Endothelial cell (in vitro differentiated cells): Measurements from ENCODE around the gene RER1. TPM values are rescaled to one million over a fixed set of nuclear protein-coding genes. Genes with fewer than 3 reads are reported as not detected.
A peak's percentile ranks its signal among the peaks of the same experiment; 100 is the strongest.

Source experiments
- DNase-seq: peaks from one replicate; pipeline ENCODE4 v3.0.0; 2021; ENCODE audit warnings: low spot score
- H3K27ac Mint-ChIP-seq: one replicate; pipeline ENCODE4 v1.8.0; 2021; ENCODE audit warnings: mixed read lengths, inconsistent platforms; ENCODE audit not compliant: unreplicated experiment
- H3K27me3 Mint-ChIP-seq: one replicate; pipeline ENCODE4 v1.8.0; 2021; ENCODE audit warnings: mild to moderate bottlenecking, moderate library complexity, mixed read lengths, inconsistent platforms; ENCODE audit not compliant: unreplicated experiment
- H3K36me3 Mint-ChIP-seq: one replicate; pipeline ENCODE4 v1.8.0; 2021; ENCODE audit warnings: mild to moderate bottlenecking, low read depth, mixed read lengths, inconsistent platforms; ENCODE audit not compliant: unreplicated experiment
- H3K4me1 Mint-ChIP-seq: one replicate; pipeline ENCODE4 v1.8.0; 2021; ENCODE audit warnings: mild to moderate bottlenecking, mixed read lengths, inconsistent platforms; ENCODE audit not compliant: unreplicated experiment
- H3K4me3 Mint-ChIP-seq: one replicate; pipeline ENCODE4 v1.8.0; 2021; ENCODE audit warnings: mild to moderate bottlenecking, mixed read lengths, inconsistent platforms; ENCODE audit not compliant: unreplicated experiment
- H3K9me3 Mint-ChIP-seq: one replicate; pipeline ENCODE4 v1.8.0; 2021; ENCODE audit warnings: mixed read lengths, inconsistent platforms; ENCODE audit not compliant: unreplicated experiment
- CTCF ChIP-seq: fragments of 200-600 bp; sonication (generic); IDR thresholded peaks from one replicate; pipeline ENCODE4 v1.5.0; 2021; ENCODE audit warnings: antibody characterized with exemption; ENCODE audit not compliant: unreplicated experiment
- total RNA-seq: library from RNA; stranded (reverse); fragmentation: NEBNext Ultra II Directional; extraction: Animal tissue kit (Norgen Biotek cat#: 25700); gene quantifications from one replicate; pipeline ENCODE4 v1.2.1, GENCODE V29; 2021; ENCODE audit not compliant: unreplicated experiment

RER1 gene
- total RNA-seq, 1 donor from 2014 or later, result 141 TPM

DNA sequence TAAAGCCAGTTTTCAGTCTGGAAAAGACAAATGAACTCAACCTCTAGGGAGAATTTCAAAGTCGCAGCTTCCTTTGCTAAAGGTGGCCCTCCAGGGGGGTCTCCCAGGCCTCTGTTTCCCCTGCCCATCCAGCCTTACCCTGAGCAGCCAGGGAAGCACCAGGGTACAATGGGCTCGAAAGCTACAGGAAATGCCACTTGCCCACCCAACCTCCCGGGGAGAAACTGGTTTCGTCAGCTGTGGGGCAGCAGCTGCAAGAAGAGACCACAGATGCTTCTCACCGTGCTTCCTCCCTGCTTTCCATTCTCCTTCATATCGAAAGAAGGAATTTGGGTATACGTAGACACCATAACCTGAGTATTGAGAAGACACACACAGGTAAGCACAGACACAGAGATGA is 2.0 kb upstream of the RER1 start:
- Mint-ChIP-seq H3K36me3 (peaks cover 13% of the 10 kb centered on the region), H3K4me1 (peaks cover 12% of the 10 kb centered on the region), H3K27ac (no peak overlapping the region), H3K27me3 (peaks cover 8% of the 10 kb centered on the region), H3K4me3 (peak overlapping the region; percentile 90), H3K9me3 (no peaks in the 10 kb centered on the region)
- no peak for DNase-seq
- no peak for TF ChIP-seq CTCF

GRCh38 chr1:2391931-2392509 is 379 bp downstream of the RER1 start:
- peak overlapping the region; percentile 96 for H3K27ac Mint-ChIP-seq
- peaks cover 18% of the 10 kb centered on the region for H3K36me3 Mint-ChIP-seq
- no peak for DNase-seq
- peaks cover 12% of the 10 kb centered on the region for H3K4me1 Mint-ChIP-seq
- TF ChIP-seq CTCF, result no peak
- H3K4me3 Mint-ChIP-seq, result peak overlapping the region; percentile 98
- H3K27me3 Mint-ChIP-seq, result peaks cover 8% of the 10 kb centered on the region
- H3K9me3 Mint-ChIP-seq, result no peaks in the 10 kb centered on the region

GRCh38 chr1:2392686-2393085 is 1.0 kb downstream of the RER1 start:
- Mint-ChIP-seq H3K4me3 (peak overlapping the region; percentile 98), H3K4me1 (peaks cover 12% of the 10 kb centered on the region), H3K27me3 (peaks cover 8% of the 10 kb centered on the region), H3K9me3 (no peaks in the 10 kb centered on the region), H3K36me3 (peaks cover 18% of the 10 kb centered on the region), H3K27ac (peak overlapping the region; percentile 96)
- TF ChIP-seq CTCF, result no peak
- DNase-seq, result no peak

GRCh38 chr1:2393471-2393877 is 1.8 kb downstream of the RER1 start:
- Mint-ChIP-seq H3K27ac (peak overlapping the region; percentile 96), H3K4me3 (peak overlapping the region; percentile 98), H3K27me3 (peaks cover 8% of the 10 kb centered on the region), H3K36me3 (peaks cover 17% of the 10 kb centered on the region), H3K4me1 (peaks cover 12% of the 10 kb centered on the region), H3K9me3 (no peaks in the 10 kb centered on the region)
- no peak for DNase-seq
- no peak for TF ChIP-seq CTCF

GRCh38 chr1:2394220-2394619 is 2.6 kb downstream of the RER1 start:
- Mint-ChIP-seq H3K27ac (peak overlapping the region; percentile 48), H3K36me3 (peaks cover 21% of the 10 kb centered on the region), H3K9me3 (no peaks in the 10 kb centered on the region)

More at GRCh38 chr1:2394220-2394619, 2.6 kb downstream of the RER1 start:
- peaks cover 8% of the 10 kb centered on the region for H3K27me3 Mint-ChIP-seq
- TF ChIP-seq CTCF, result no peak
- peaks cover 12% of the 10 kb centered on the region for H3K4me1 Mint-ChIP-seq
- no peak for DNase-seq
- peak overlapping the region; percentile 39 for H3K4me3 Mint-ChIP-seq
